SK-N-SH (cell line): ENCODE data around the gene OCA2. TPM values are rescaled to one million over a fixed set of nuclear protein-coding genes. Genes with fewer than 3 reads are reported as not detected.

Experiments used
- CTCF ChIA-PET: fragments of 300-600, 350-600 bp; formaldehyde crosslinking; extraction: SDS; loops from one replicate; lab custom pipeline; 2021; lab: Yijun Ruan, JAX
- POLR2A ChIA-PET: fragments of 350-600 bp; sonication (Branson Sonifier 250); formaldehyde crosslinking; extraction: SDS; loops from one replicate; lab custom pipeline; 2020; ENCODE audit warnings: antibody characterized with exemption, inconsistent platforms; lab: Yijun Ruan, JAX
- DNase-seq: peaks from one replicate; pipeline ENCODE4 v3.0.0; 2012
- H2AFZ ChIP-seq: fragments of 200-600 bp; sonication (generic); 2 replicates; pipeline ENCODE4 v1.8.1; 2016; ENCODE audit warnings: antibody characterized with exemption, mild to moderate bottlenecking, low read depth
- H3F3A ChIP-seq: fragments of 200-600 bp; sonication (generic); replicated peaks from 2 replicates; pipeline ENCODE3; 2016; ENCODE audit warnings: antibody characterized with exemption, mild to moderate bottlenecking; ENCODE audit not compliant: insufficient read depth
- H3K27ac ChIP-seq, 2 experiments: fragments of 200-500 bp in 1 of 2; fragments of 200-600 bp in 1 of 2; sonication (Bioruptor generic) in 1 of 2; sonication (generic), shearing (Covaris generic) in 1 of 2; 2 replicates each; pipeline versions ENCODE4 v1.5.1 to v1.6.1; 2014 to 2016; ENCODE audit warnings: low read depth in 2 of 2, inconsistent platforms in 1 of 2, low read length in 1 of 2, mild to moderate bottlenecking in 1 of 2, mixed read lengths in 1 of 2
- H3K27me3 ChIP-seq: fragments of 200-600 bp; sonication (generic), shearing (Covaris generic); 2 replicates; pipeline ENCODE4 v1.6.1; 2016; ENCODE audit warnings: mixed run types; ENCODE audit not compliant: insufficient read depth
- H3K36me3 ChIP-seq, 2 experiments: fragments of 200-500 bp in 1 of 2; fragments of 200-600 bp in 1 of 2; sonication (Bioruptor generic) in 1 of 2; sonication (generic) in 1 of 2; replicated peaks in 1 of 2; 2 replicates each; pipeline versions ENCODE3 to v1.5.1; 2014 to 2016; ENCODE audit warnings: low read length in 1 of 2, mild to moderate bottlenecking in 1 of 2; ENCODE audit not compliant: insufficient read depth in 2 of 2, control insufficient read depth in 1 of 2
- H3K4me1 ChIP-seq, 2 experiments: fragments of 200-500 bp in 1 of 2; fragments of 200-600 bp in 1 of 2; sonication (Bioruptor generic) in 1 of 2; sonication (generic), shearing (Covaris generic) in 1 of 2; 2 replicates each; pipeline versions ENCODE4 v1.5.1 to v1.6.1; 2014 to 2016; ENCODE audit warnings: low read depth in 1 of 2, low read length in 1 of 2, mixed run types in 1 of 2; ENCODE audit not compliant: insufficient read depth in 2 of 2, control insufficient read depth in 1 of 2
- H3K4me2 ChIP-seq: fragments of 200-600 bp; sonication (generic), shearing (Covaris generic); 2 replicates; pipeline ENCODE4 v1.6.1; 2017; ENCODE audit warnings: mixed run types
- H3K4me3 ChIP-seq, 2 experiments: fragments of 200-500 bp in 1 of 2; fragments of 200-600 bp in 1 of 2; sonication (Bioruptor generic) in 1 of 2; sonication (generic), shearing (Covaris generic) in 1 of 2; 2 replicates each; pipeline versions ENCODE4 v1.5.1 to v1.8.1; 2014 to 2016; ENCODE audit warnings: low read depth in 2 of 2, inconsistent platforms in 1 of 2, low read length in 1 of 2, mild to moderate bottlenecking in 1 of 2, mixed read lengths in 1 of 2, moderate library complexity in 1 of 2
- H3K79me2 ChIP-seq: fragments of 200-600 bp; sonication (generic); 2 replicates; pipeline ENCODE4 v1.8.1; 2017; ENCODE audit warnings: mild to moderate bottlenecking; ENCODE audit not compliant: insufficient read depth
- H3K9ac ChIP-seq: fragments of 200-600 bp; sonication (generic); 2 replicates; pipeline ENCODE4 v1.6.1; 2017; ENCODE audit warnings: mixed run types
- H3K9me2 ChIP-seq: fragments of 200-600 bp; sonication (generic); 2 replicates; pipeline ENCODE4 v1.6.1; 2017; ENCODE audit warnings: mixed run types
- H3K9me3 ChIP-seq: fragments of 200-600 bp; sonication (generic); 2 replicates; pipeline ENCODE4 v1.6.1; 2017; ENCODE audit warnings: mixed run types, mild to moderate bottlenecking, moderate library complexity
- H4K20me1 ChIP-seq: fragments of 200-600 bp; sonication (generic); 2 replicates; pipeline ENCODE4 v1.6.1; 2017; ENCODE audit warnings: mild to moderate bottlenecking, mixed run types; ENCODE audit not compliant: insufficient read depth
- ELF1 ChIP-seq: IDR thresholded peaks from 2 replicates; pipeline ENCODE4 v1.4.0; 2012
- JUND ChIP-seq: IDR thresholded peaks from 2 replicates; pipeline ENCODE4 v1.4.0; 2012
- MEF2A ChIP-seq: IDR thresholded peaks from 2 replicates; pipeline ENCODE4 v1.4.0; 2012; ENCODE audit warnings: low read depth, borderline replicate concordance
- MXI1 ChIP-seq: IDR thresholded peaks from 2 replicates; pipeline ENCODE4 v1.6.1; 2012; ENCODE audit warnings: mild to moderate bottlenecking, low read depth, low read length, improper control_type of control experiment
- PBX3 ChIP-seq: IDR thresholded peaks from 2 replicates; pipeline ENCODE4; 2012
- POLR2AphosphoS5 ChIP-seq: IDR thresholded peaks from 2 replicates; pipeline ENCODE4 v1.6.1; 2012; ENCODE audit warnings: low read depth, low read length
- REST ChIP-seq: IDR thresholded peaks from 2 replicates; pipeline ENCODE4 v1.6.1; 2012; ENCODE audit warnings: mild to moderate bottlenecking, low read depth, low read length, moderate library complexity
- SMC3 ChIP-seq: IDR thresholded peaks from 2 replicates; pipeline ENCODE4 v1.6.1; 2012; ENCODE audit warnings: low read depth, low read length, improper control_type of control experiment
- TAF1 ChIP-seq: IDR thresholded peaks from 2 replicates; pipeline ENCODE4 v1.6.1; 2012; ENCODE audit warnings: low read depth, mild to moderate bottlenecking, low read length, moderate library complexity, borderline replicate concordance
- TCF12 ChIP-seq: IDR thresholded peaks from 2 replicates; pipeline ENCODE4 v1.4.0; 2012
- ZBTB33 ChIP-seq: IDR thresholded peaks from 2 replicates; pipeline ENCODE4 v1.4.0; 2012; ENCODE audit warnings: low read depth, borderline replicate concordance
- WGBS: methylation state at CpG from one replicate; pipeline ENCODE4 v1.1.6; 2017; ENCODE audit warnings: low lambda C conversion rate; 5-methylcytosine and 5-hydroxymethylcytosine counted together
- polyA plus RNA-seq, 3 experiments: library from polyadenylated mRNA; depleted of rRNA; stranded (reverse); fragments of >200 nt; gene quantifications; 2 replicates each; pipeline ENCODE4 v1.2.3, GENCODE V29; 2012

The OCA2 gene
- polyA plus RNA-seq, 1 of the 3 experiments (the other 2 are of a cell fraction), result 0.16 TPM

GRCh38 chr15:27989838-27990237 is 109.3 kb downstream of the OCA2 start:
- no peak overlapping the region for H3K4me3 ChIP-seq
- no peaks in the 10 kb centered on the region for H3K36me3 ChIP-seq
- ChIA-PET CTCF (interaction anchor here (0.6 to 2.1 kb wide), 6 partner anchors 9 to 965 kb away, joined by 3 to 9 read pairs (median 4); partner anchors contain the start of gene OCA2), POLR2A (no interaction called here)
- no peaks in the 10 kb centered on the region for H3F3A ChIP-seq
- 32% methylated on average over 4 of the region's 4 CpGs for WGBS
- no peaks in the 10 kb centered on the region for H3K27me3 ChIP-seq
- H3K79me2 ChIP-seq, result no peaks in the 10 kb centered on the region
- H4K20me1 ChIP-seq, result no peaks in the 10 kb centered on the region
- peaks cover 0 to 33% of the 10 kb centered on the region in 2 experiments; a peak in 2 of 4 replicates for H3K4me1 ChIP-seq
- no peaks in the 10 kb centered on the region for H3K9me2 ChIP-seq
- DNase-seq, result peak; percentile 39
- no peaks in the 10 kb centered on the region for H3K9me3 ChIP-seq
- no peak overlapping the region for H3K4me2 ChIP-seq
- H3K9ac ChIP-seq, result no peak overlapping the region
- no peak overlapping the region for H2AFZ ChIP-seq
- peak overlapping the region in 1 of 2 experiments; percentile 86; a peak in 2 of 4 replicates for H3K27ac ChIP-seq
- TF ChIP-seq PBX3, result no peak
- TF ChIP-seq MXI1, result peak; percentile 55; the same call in 1 of the 2 replicates
- TF ChIP-seq, all 33 proteins: peak for 1

GRCh38 chr15:27989427-27989826 is 109.7 kb downstream of the OCA2 start:
- H2AFZ ChIP-seq, result no peak overlapping the region
- no peaks in the 10 kb centered on the region for H3K9me3 ChIP-seq
- 62% methylated on average over 11 of the region's 13 CpGs for WGBS
- POLR2A ChIA-PET, result no interaction called here
- H3K27ac ChIP-seq, result no peak overlapping the region; a peak in 1 of 4 replicates
- H3F3A ChIP-seq, result no peaks in the 10 kb centered on the region
- no peaks in the 10 kb centered on the region for H3K36me3 ChIP-seq
- no peak overlapping the region for H3K4me2 ChIP-seq
- H3K27me3 ChIP-seq, result no peaks in the 10 kb centered on the region
- H3K4me3 ChIP-seq, result no peak overlapping the region
- H4K20me1 ChIP-seq, result no peaks in the 10 kb centered on the region
- CTCF ChIA-PET, result interaction anchor here (0.6 to 2.1 kb wide), 5 partner anchors 32 to 964 kb away, joined by 3 to 9 read pairs (median 4); partner anchors contain the start of gene OCA2
- no peaks in the 10 kb centered on the region for H3K9me2 ChIP-seq
- TF ChIP-seq ELF1, result no peak
- no peak for TF ChIP-seq SMC3
- no peak for TF ChIP-seq POLR2AphosphoS5
- DNase-seq, result no peak
- peaks cover 0 to 31% of the 10 kb centered on the region in 2 experiments; a peak in 2 of 4 replicates for H3K4me1 ChIP-seq
- H3K9ac ChIP-seq, result no peak overlapping the region
- H3K79me2 ChIP-seq, result no peaks in the 10 kb centered on the region

GRCh38 chr15:27985099-27985498 is 114.0 kb downstream of the OCA2 start:
- 70% methylated on average over 13 of the region's 13 CpGs for WGBS
- Histone ChIP-seq H3K4me2 (no peak overlapping the region), H3K4me3 (no peak overlapping the region), H3K4me1 (peaks cover 0 to 14% of the 10 kb centered on the region in 2 experiments; a peak in 1 of 4 replicates), H4K20me1 (no peaks in the 10 kb centered on the region), H2AFZ (no peak overlapping the region), H3K36me3 (no peaks in the 10 kb centered on the region), H3K79me2 (no peaks in the 10 kb centered on the region), H3F3A (no peaks in the 10 kb centered on the region), H3K9me2 (no peaks in the 10 kb centered on the region), H3K9me3 (no peaks in the 10 kb centered on the region), H3K27me3 (no peaks in the 10 kb centered on the region), H3K9ac (no peak overlapping the region), H3K27ac (no peak overlapping the region)
- ChIA-PET POLR2A (no interaction called here), CTCF (interaction anchor here (1.2 kb wide), 1 partner anchor 36 kb away, joined by 4 read pairs; no protein-coding TSS in a partner anchor)
- no peak for DNase-seq
- TF ChIP-seq TCF12 (no peak), JUND (no peak), REST (no peak), ZBTB33 (no peak), MEF2A (no peak), TAF1 (no peak)
